ENCODE measurements around the gene SLC17A3.

DNA sequence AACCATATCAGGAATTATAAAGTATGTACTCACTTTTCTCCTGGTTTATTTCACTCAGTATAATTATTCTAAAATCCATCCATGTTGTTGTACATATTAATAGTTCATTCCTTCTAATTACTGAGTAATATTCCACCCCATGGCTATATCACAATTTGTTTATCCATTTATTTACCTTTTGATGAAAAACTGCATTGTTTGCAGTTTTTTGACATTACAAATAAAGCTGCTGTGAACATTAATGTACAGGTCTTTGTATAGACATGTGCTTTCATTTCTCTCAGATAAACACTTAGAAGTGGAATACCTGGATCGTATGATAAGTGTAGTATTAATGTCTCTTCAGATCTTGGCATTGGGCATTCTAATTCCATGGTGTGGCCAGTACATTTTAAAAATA lies 4.2 kb downstream of the SLC17A3 start:
- TF ChIP-seq ZKSCAN1 (IDR thresholded peaks at IDR 0.05; ENCODE audit: low read depth, low read length) (no peak), ESRRA (IDR thresholded peaks at IDR 0.05; ENCODE audit: borderline replicate concordance, low read depth) (no peak)
